Ishikawa (cell line): ENCODE results near the gene BAHD1.

Experiments used
- CEBPB ChIP-seq: IDR thresholded peaks from 2 replicates; pipeline ENCODE4 v1.6.1; 2012
- CREB1 ChIP-seq: IDR thresholded peaks from 2 replicates; pipeline ENCODE4 v1.6.1; 2012; ENCODE audit warnings: low read depth
- EGR1 ChIP-seq: IDR thresholded peaks from 2 replicates; pipeline ENCODE4 v1.6.1; 2012
- EP300 ChIP-seq: IDR thresholded peaks from 2 replicates; pipeline ENCODE4 v1.6.1; 2012; ENCODE audit warnings: borderline replicate concordance
- FOXM1 ChIP-seq: IDR thresholded peaks from 2 replicates; pipeline ENCODE4 v1.6.1; 2012; ENCODE audit warnings: low read depth, borderline replicate concordance
- MAX ChIP-seq: IDR thresholded peaks from 2 replicates; pipeline ENCODE4 v1.6.1; 2012
- NFIC ChIP-seq: IDR thresholded peaks from 2 replicates; pipeline ENCODE4 v1.6.1; 2012
- RAD21 ChIP-seq: IDR thresholded peaks from 2 replicates; pipeline ENCODE4 v1.6.1; 2012; ENCODE audit warnings: low read depth
- REST ChIP-seq: IDR thresholded peaks from 2 replicates; pipeline ENCODE4 v1.6.1; 2012; ENCODE audit warnings: low read depth, mild to moderate bottlenecking
- TAF1 ChIP-seq: IDR thresholded peaks from 2 replicates; pipeline ENCODE4 v1.6.1; 2012; ENCODE audit warnings: low read depth, mild to moderate bottlenecking
- TCF12 ChIP-seq: IDR thresholded peaks from 2 replicates; pipeline ENCODE4 v1.6.1; 2012; ENCODE audit warnings: low read depth
- TEAD4 ChIP-seq: IDR thresholded peaks from 2 replicates; pipeline ENCODE4 v1.6.1; 2012
- USF1 ChIP-seq: IDR thresholded peaks from 2 replicates; pipeline ENCODE4 v1.6.1; 2012
- YY1 ChIP-seq: IDR thresholded peaks from 2 replicates; pipeline ENCODE4 v1.6.1; 2012; ENCODE audit warnings: low read depth
- ZBTB7A ChIP-seq: IDR thresholded peaks from 2 replicates; pipeline ENCODE4 v1.6.1; 2012; ENCODE audit warnings: low read depth

Gene BAHD1

GRCh38 chr15:40493089-40493840 lies 52.5 kb downstream of the BAHD1 start:
- TF ChIP-seq ZBTB7A (no peak), CEBPB (no peak), TEAD4 (no peak), REST (no peak), USF1 (no peak), EGR1 (no peak), NFIC (no peak), TCF12 (no peak), MAX (no peak), CREB1 (no peak), TAF1 (no peak), YY1 (no peak), EP300 (no peak), FOXM1 (no peak), RAD21 (no peak)

GRCh38 chr15:40495516-40495915 lies 54.8 kb downstream of the BAHD1 start:
- no peak for TF ChIP-seq REST
- no peak for TF ChIP-seq TEAD4

- TF ChIP-seq RAD21, result no peak
- TF ChIP-seq EGR1, result no peak
- TF ChIP-seq FOXM1, result no peak
Measured at GRCh38 chr15:40498418-40498817, 57.7 kb downstream of the BAHD1 start.

- TF ChIP-seq CREB1 (no peak), USF1 (no peak)
Measured at GRCh38 chr15:40498891-40499290, 58.1 kb downstream of the BAHD1 start.

- no peak for TF ChIP-seq REST
- TF ChIP-seq TAF1, result no peak
- TF ChIP-seq CEBPB, result no peak
- TF ChIP-seq FOXM1, result no peak
- TF ChIP-seq EP300, result no peak
- TF ChIP-seq EGR1, result no peak
- no peak for TF ChIP-seq CREB1
- TF ChIP-seq ZBTB7A, result no peak
- no peak for TF ChIP-seq MAX
- TF ChIP-seq TEAD4, result no peak
Measured at GRCh38 chr15:40499931-40500330, 59.2 kb downstream of the BAHD1 start.
